ENCODE data around the gene RRM2. TPM values are rescaled to one million over a fixed set of nuclear protein-coding genes. Genes with fewer than 3 reads are reported as not detected.

The RRM2 gene
- total RNA-seq, 4 donors from 2014 or later: 6.7 to 139 (median 20.5) TPM

DNA sequence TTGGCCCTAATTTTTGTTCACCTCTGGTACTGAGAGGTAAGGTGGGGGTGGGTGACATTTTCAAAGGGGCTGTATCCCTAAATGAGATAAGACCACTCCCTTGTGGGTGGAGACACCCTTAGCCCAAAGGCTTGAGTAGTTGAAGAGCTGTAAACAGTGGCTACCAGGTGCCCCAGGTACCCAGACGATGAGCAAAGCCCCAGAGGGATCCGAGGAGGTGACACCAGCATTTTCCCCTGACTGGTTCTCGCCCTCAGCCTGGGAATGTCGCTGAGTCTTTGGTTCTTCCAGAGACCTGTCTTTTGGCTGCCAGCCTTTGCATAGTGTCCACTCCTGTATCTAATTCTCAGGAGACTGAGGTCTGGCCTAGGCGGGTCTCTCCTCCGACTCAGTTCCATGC is 36.5 kb downstream of the RRM2 start:
- no peaks in the 10 kb centered on the region for H3K27me3 ChIP-seq
- H3K9me3 ChIP-seq: no peaks in the 10 kb centered on the region
- H3K4me1 ChIP-seq: peaks cover 0 to 7% (median 1%) of the 10 kb centered on the region in 4 donors
- no peak for DNase-seq
- H3K4me3 ChIP-seq: no peak overlapping the region
- no peak overlapping the region for H3K27ac ChIP-seq
- TF ChIP-seq, protein P1, sequence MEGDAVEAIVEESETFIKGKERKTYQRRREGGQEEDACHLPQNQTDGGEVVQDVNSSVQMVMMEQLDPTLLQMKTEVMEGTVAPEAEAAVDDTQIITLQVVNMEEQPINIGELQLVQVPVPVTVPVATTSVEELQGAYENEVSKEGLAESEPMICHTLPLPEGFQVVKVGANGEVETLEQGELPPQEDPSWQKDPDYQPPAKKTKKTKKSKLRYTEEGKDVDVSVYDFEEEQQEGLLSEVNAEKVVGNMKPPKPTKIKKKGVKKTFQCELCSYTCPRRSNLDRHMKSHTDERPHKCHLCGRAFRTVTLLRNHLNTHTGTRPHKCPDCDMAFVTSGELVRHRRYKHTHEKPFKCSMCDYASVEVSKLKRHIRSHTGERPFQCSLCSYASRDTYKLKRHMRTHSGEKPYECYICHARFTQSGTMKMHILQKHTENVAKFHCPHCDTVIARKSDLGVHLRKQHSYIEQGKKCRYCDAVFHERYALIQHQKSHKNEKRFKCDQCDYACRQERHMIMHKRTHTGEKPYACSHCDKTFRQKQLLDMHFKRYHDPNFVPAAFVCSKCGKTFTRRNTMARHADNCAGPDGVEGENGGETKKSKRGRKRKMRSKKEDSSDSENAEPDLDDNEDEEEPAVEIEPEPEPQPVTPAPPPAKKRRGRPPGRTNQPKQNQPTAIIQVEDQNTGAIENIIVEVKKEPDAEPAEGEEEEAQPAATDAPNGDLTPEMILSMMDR (IDR thresholded peaks at IDR 0.05): no peak
- TF ChIP-seq POLR2A (IDR thresholded peaks at IDR 0.05): no peak
- no peaks in the 10 kb centered on the region for H3K36me3 ChIP-seq

DNA sequence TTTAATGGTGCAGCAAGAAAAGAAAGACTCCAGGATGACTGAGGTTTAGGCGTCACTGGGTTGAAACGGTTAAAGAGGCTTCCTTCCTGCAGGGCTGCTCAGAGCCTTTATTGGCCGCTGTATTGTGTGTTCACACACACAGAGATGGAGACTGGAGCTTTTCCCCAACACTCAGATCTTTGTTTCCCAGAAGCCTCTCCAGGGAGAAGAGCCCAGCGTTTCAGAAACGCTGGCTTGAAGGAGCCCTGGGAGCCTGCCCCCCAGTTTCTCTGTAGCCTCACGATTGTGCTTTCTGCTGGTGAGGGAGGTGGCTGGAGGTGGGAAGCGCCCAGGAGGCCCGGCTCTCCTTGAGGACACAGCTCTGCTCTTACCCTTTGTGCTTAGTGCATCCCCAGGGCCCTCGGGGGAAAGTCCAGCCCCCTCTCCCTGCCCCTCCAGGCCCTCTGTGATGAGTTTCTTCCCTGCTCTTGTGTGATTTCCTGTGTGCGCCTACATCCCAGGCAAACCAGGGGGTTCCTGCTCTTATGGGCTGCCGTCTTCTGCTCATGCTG is 37.1 kb downstream of the RRM2 start:
- peaks cover 0 to 7% (median 1%) of the 10 kb centered on the region in 4 donors for H3K4me1 ChIP-seq
- H3K9me3 ChIP-seq: no peaks in the 10 kb centered on the region
- TF ChIP-seq POLR2A (IDR thresholded peaks at IDR 0.05): no peak
- TF ChIP-seq, protein P1 (IDR thresholded peaks at IDR 0.05): no peak
- no peaks in the 10 kb centered on the region for H3K36me3 ChIP-seq
- no peaks in the 10 kb centered on the region for H3K27me3 ChIP-seq
- no peak overlapping the region for H3K27ac ChIP-seq
- H3K4me3 ChIP-seq: no peak overlapping the region
- DNase-seq: no peak

DNA sequence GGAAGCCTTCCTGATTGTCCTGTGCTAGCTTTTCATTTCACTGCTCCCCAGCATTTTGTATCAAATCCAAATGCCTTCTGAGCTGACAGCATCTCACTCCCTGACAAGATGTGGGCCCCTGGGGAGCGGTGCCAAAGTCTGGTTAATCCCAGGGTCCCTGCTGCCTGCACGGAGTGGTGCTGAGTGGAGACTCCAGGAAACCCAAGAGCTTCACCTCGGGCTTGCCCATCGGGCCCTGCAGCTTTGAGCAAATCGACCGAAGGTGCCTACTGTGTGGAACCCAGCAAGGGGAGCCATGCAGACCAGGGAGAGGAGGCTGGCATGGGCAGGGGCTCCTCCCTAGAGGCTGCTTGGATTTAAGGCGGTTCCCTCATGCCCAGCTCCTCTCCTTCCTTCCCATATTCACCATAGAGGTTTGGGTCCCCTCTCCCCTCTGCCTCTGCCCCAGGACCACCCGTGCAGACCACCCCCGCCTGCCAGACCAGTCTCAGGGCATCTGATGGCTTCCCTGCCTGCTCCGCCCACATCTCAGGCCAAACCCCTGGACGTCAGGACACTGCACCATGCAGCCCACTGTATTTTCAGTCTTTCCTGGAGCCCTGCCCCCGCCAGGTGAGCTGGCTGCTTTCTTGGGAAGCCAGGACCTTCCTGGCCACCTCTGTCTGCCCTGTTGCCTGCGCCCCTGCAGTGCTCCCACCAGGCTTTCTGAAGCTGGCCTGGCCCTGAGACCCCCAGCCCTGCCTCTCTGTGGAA is 37.8 kb downstream of the RRM2 start:
- H3K27ac ChIP-seq: no peak overlapping the region
- H3K4me1 ChIP-seq: peaks cover 0 to 7% (median 1%) of the 10 kb centered on the region in 4 donors
- no peak for TF ChIP-seq POLR2A (IDR thresholded peaks at IDR 0.05)
- TF ChIP-seq, protein P1 (IDR thresholded peaks at IDR 0.05): no peak
- H3K9me3 ChIP-seq: no peaks in the 10 kb centered on the region
- no peak for DNase-seq
- no peaks in the 10 kb centered on the region for H3K27me3 ChIP-seq
- no peaks in the 10 kb centered on the region for H3K36me3 ChIP-seq
- no peak overlapping the region for H3K4me3 ChIP-seq

DNA sequence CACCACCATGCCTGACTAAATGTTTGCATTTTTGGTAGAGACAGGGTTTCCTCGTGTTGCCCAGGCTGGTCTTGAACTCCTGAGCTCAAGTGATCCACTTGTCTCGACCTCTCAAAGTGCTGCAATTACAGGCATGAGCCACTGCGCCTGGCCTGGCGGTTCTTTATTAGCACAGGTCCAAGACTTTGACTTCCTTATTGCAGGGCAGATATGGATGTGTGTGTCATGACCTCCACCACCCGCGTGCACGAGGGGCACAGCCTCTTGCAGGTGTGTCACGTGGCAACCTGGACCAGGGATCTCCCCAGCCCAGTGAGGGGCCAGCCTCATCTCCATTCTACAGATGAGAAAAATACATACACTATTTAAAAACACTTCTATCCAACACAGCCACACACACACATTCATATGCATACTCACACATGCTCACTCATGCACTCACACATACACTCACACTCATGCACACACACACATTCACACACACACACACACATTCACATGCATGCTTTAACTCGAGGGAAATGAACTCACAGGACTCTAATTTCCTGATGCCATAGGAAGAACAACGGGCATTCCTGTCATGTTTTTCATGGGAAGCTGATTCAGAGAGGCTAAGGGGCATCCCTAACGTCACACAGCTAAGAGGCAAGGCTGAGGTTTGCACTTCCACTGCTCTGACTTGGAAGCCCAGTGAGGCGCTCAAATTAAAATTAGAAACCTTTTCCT is 38.8 kb downstream of the RRM2 start:
- Histone ChIP-seq H3K27me3 (no peaks in the 10 kb centered on the region), H3K4me3 (no peak overlapping the region), H3K36me3 (no peaks in the 10 kb centered on the region), H3K27ac (peak overlapping the region in 2 of 4 donors; percentile 31 to 43), H3K9me3 (no peaks in the 10 kb centered on the region), H3K4me1 (peaks cover 0 to 7% (median 1%) of the 10 kb centered on the region in 4 donors)
- DNase-seq: peak in 2 of 3 donors; percentile 81 to 83
- TF ChIP-seq POLR2A (IDR thresholded peaks at IDR 0.05): no peak
- TF ChIP-seq, protein P1 (IDR thresholded peaks at IDR 0.05): peak in 3 of 6 experiments; percentile 61 to 64 (median 64)

DNA sequence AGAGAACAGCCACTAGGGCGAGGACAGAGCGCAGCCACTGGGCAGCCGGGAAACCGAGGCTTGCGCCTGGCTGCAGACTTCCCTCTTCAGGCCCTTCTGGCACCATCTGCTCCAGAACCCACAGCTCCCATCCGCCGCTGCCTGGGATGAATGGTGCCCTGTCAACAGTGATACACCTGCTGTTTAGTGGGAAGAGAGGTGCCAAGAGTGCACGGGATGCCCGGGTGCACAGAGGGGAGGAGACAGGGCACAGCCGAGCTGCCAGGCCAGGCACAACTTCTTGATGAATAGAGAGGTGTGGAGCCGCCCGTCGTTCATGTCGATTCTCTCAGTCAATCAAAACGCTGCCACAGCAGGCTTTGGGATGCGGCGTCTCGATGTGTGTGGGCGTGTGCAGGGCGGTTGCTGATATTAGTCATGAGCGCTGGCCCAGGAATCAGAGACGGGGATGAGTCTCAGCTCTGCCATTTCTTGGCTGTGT is 39.5 kb downstream of the RRM2 start:
- no peaks in the 10 kb centered on the region for H3K27me3 ChIP-seq
- peak in 2 of 3 donors; percentile 67 to 74 for DNase-seq
- H3K27ac ChIP-seq: peak overlapping the region in 2 of 4 donors; percentile 31 to 43
- no peaks in the 10 kb centered on the region for H3K36me3 ChIP-seq
- no peak overlapping the region for H3K4me3 ChIP-seq
- H3K4me1 ChIP-seq: peaks cover 0 to 7% (median 1%) of the 10 kb centered on the region in 4 donors
- no peaks in the 10 kb centered on the region for H3K9me3 ChIP-seq
- TF ChIP-seq, protein P1 (IDR thresholded peaks at IDR 0.05): no peak
- no peak for TF ChIP-seq POLR2A (IDR thresholded peaks at IDR 0.05)
